Measurements from ENCODE around the gene SH3BP2. TPM values are rescaled to one million over a fixed set of nuclear protein-coding genes. Genes with fewer than 3 reads are reported as not detected.

Gene SH3BP2
- total and polyA plus RNA-seq, 10 of the 15 experiments (the other 5 are each of a cell fraction or from before 2014, with no cell fraction given): 1.1 to 61.8 (median 23.9) TPM

GRCh38 chr4:2799971-2800690 is 7.2 kb downstream of the SH3BP2 start (continued):
- TF ChIP-seq E2F8 (IDR thresholded peaks at IDR 0.05; ENCODE audit: low read depth, partially characterized antibody) (no peak), TBL1XR1 (IDR thresholded peaks at IDR 0.05; ENCODE audit: low read depth, low read length) (no peak), CHD1 (IDR thresholded peaks at IDR 0.05; ENCODE audit: low read depth, low read length) (no peak), RCOR1 (conservative IDR thresholded peaks at IDR 0.05; ENCODE audit: low read depth, low read length) (no peak), NBN (IDR thresholded peaks at IDR 0.05) (no peak), SIX5 (IDR thresholded peaks at IDR 0.05; ENCODE audit: low read depth, low read length, severe bottlenecking) (no peak), NFXL1 (IDR thresholded peaks at IDR 0.05; ENCODE audit: borderline replicate concordance) (no peak)
